ENCODE results near the gene DVL1. TPM values are rescaled to one million over a fixed set of nuclear protein-coding genes. Genes with fewer than 3 reads are reported as not detected.

DVL1 gene
- total RNA-seq, result 10 to 100 TPM; 33.0 to 34.0 TPM

DNA sequence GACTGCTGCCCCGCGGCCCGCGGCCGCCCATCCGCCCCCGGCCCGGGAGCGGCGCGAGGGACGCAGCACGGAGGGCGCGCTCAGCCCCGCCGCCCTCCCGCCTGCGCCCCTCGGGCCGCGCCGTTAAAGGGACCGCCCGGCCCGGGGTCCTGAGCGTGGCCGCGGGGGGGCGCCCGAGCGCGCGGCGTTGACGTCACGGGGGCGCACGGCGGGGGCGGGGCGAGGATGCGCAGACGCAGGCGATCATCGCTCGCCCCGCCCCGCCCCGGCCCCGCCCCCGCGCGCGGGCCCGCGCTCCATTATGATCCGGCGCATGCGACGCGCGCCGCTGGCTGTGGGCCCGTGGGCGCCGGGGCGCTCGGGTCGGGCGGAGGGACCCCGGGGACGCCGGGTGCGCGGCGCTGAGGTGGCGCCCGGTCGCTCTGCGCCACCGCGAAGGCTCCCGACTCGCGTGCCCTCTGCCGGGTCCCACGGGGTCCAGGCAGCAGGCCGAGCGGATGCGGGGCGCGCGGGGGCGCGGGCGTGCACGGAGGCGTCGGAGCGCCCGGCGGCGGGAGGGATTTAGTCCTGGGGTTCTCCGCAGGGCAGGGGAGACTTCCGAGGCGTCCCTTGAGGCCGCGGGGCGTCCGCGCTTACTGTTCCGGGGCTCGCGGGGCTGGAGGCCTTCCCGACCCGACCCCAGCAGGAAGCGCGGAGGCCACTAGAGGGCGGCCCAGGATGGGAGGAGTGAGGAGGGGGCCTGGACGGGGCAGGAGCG, at the start of gene DVL1:
Gene DVL1 (minus strand): TSS at position 163 of the 757 bp plus-strand sequence. CDS start 353 bp downstream, outside the sequence.
- peaks cover 27% of the 10 kb centered on the region for H3K4me1 Mint-ChIP-seq
- ChIA-PET CTCF (interaction anchor here (1.4 kb wide), 1 partner anchor 26 kb away, joined by 4 read pairs; the partner anchor contains the start of gene AURKAIP1), POLR2A (no interaction called here)
- H3K36me3 Mint-ChIP-seq (ENCODE audit: low read depth), result no peaks in the 10 kb centered on the region
- peak within 1 kb of the TSS; percentile 64 for H3K27ac Mint-ChIP-seq
- H3K9me3 Mint-ChIP-seq, result no peaks in the 10 kb centered on the region
- peak within 1 kb of the TSS; percentile 74 for H3K4me3 Mint-ChIP-seq
- H3K27me3 Mint-ChIP-seq, result peaks cover 22% of the 10 kb centered on the region
- DNase-seq, result peak; percentile 72

DNA sequence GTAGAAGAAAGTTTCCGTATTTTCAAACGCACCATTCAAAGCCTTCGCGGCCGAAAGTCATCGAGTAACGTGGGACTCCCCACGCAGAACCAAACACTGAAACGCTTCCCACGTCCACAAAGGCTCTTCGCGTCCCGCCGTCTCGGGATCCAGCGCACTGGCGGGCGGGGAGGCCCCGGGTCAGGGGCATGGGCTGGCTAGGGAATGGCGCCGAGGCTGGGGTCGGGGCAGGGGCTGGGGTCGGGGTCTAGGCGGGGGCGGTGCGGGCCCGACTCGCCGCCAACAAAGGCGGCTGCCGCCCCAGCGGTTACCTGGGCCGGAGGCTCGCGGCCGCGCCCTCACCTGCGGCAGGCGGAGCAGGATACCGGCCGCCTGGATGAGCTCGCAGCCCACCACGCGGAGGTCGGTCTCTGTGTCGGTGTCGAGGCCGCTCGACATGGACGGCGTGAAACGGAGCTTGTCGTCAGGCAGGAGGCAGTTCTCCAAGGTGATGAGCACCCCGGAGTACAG, 49.5 kb upstream of the DVL1 start:
- CTCF ChIA-PET, result interaction anchor here (0.7 to 3.0 kb wide), 17 partner anchors 8 to 378 kb away, joined by 3 to 17 read pairs (median 4); partner anchors contain the start of genes AURKAIP1 and MRPL20
- POLR2A ChIA-PET, result interaction anchor here (1.0 kb wide), 1 partner anchor 24 kb away, joined by 4 read pairs; the partner anchor contains the start of gene AURKAIP1
- peak overlapping the region; percentile 80 for H3K4me3 Mint-ChIP-seq
- H3K9me3 Mint-ChIP-seq, result no peaks in the 10 kb centered on the region
- peak overlapping the region; percentile 89 for H3K27ac Mint-ChIP-seq
- peaks cover 59% of the 10 kb centered on the region for H3K36me3 Mint-ChIP-seq (ENCODE audit: low read depth)
- DNase-seq, result no peak
- peaks cover 51% of the 10 kb centered on the region for H3K4me1 Mint-ChIP-seq
- no peaks in the 10 kb centered on the region for H3K27me3 Mint-ChIP-seq

DNA sequence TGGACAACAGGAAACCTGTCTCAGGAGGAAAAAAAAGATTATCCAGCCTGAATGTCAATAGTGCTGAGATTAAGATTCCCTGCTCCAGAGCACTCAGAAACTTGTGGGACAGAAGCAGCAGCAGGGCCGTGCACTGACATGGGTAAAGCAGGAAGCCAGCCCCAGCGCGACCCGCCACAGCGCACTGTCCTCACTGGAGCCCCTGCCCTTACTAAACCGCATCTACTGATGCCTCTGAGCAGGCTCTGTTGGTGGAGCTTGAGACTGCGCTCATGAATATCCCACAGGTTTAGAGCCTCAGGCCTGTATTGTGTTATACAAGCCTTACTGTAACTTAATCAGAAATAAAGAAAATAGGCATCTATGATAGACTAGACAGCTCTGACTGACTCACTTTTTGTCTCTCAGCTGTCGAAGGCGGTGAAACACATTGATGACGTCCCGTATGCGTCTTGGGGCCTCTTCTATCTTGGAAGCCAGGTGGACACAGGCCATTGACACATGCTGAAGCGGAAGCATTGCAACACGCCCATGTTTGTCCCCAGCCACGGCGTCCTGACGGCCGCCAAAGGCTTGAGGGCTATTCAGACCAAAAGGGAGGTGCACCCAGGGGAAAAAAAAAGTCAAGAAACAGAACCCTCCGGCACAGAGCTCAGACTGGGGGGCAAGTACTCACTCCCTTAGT, 48.8 kb upstream of the DVL1 start:
- Mint-ChIP-seq H3K4me1 (peaks cover 46% of the 10 kb centered on the region), H3K27ac (peak overlapping the region; percentile 89), H3K36me3 (ENCODE audit: low read depth) (peaks cover 58% of the 10 kb centered on the region), H3K9me3 (no peaks in the 10 kb centered on the region), H3K4me3 (peak overlapping the region; percentile 80), H3K27me3 (no peaks in the 10 kb centered on the region)
- DNase-seq, result no peak
- ChIA-PET CTCF (interaction anchor here (2.6 to 3.0 kb wide), 2 partner anchors 9 kb away, joined by 14 to 17 read pairs; partner anchors contain the start of gene MRPL20), POLR2A (no interaction called here)

DNA sequence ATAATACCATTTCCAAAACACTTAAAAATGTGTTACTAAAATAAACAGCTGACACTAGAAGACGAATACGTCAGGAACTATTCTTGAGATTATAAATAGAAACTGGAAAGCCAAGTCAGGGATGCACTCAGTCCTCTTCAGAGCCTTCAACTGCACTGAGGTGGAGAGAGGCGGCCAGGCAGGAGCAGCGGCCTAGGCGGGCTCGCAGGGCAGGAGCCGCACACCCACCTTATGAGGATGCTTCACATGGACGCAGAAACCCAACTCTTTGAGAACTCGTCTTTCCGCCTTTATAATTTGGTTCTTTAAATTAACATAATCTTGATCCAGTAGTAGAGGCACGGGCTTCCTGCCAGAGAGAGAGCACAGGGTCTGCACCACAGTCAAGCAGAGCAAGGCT, 45.9 kb upstream of the DVL1 start:
- no peak for DNase-seq
- no peaks in the 10 kb centered on the region for H3K9me3 Mint-ChIP-seq
- no peak overlapping the region for H3K27ac Mint-ChIP-seq
- H3K36me3 Mint-ChIP-seq (ENCODE audit: low read depth), result peaks cover 63% of the 10 kb centered on the region
- H3K27me3 Mint-ChIP-seq, result no peaks in the 10 kb centered on the region
- no peak overlapping the region for H3K4me3 Mint-ChIP-seq
- POLR2A ChIA-PET, result no interaction called here
- CTCF ChIA-PET, result interaction anchor here (0.9 kb wide), 1 partner anchor 20 kb away, joined by 3 read pairs; the partner anchor contains the start of gene AURKAIP1
- H3K4me1 Mint-ChIP-seq, result peaks cover 25% of the 10 kb centered on the region

DNA sequence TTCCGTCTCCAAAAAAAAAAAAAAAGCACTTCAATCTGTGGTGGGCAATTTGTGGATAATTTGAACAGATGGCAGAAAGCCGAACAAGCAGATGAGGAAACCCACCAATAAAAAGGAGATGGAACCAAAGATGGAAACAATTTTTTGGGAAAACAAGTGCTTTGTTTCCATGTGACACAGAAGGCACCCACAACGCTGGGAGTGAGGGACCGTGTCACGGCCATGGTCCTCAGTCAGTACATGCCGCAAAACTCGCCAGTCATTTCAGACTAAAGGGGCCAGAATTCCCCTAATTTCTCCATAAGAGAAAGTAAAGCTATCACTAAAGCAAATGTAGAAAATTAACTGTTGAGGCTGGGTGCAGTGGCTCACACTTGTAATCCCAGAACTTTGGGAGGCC, 44.9 kb upstream of the DVL1 start:
- Mint-ChIP-seq H3K9me3 (no peaks in the 10 kb centered on the region), H3K27ac (no peak overlapping the region), H3K36me3 (ENCODE audit: low read depth) (peaks cover 70% of the 10 kb centered on the region), H3K4me3 (no peak overlapping the region), H3K4me1 (peaks cover 19% of the 10 kb centered on the region), H3K27me3 (no peaks in the 10 kb centered on the region)
- CTCF ChIA-PET, result no interaction called here
- POLR2A ChIA-PET, result no interaction called here
- DNase-seq, result no peak

DNA sequence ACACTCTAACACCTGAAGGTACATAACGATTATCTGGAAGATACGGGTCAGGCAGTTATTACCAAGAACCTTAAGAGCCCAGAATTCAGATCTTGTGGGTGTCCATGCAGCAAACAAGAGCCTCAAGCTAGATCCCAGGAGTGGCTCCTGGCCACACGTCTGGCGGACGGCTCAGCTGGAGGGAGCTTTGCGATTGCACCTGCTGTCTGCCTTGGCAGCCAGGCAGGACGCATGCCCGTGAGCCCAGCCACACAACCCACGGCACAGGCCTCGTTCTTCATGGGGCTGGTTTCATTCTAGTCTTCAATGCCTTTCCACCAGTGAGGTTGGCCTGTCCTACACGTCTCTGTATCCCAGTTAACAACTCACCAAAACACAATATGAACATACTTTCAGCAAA, 44.2 kb upstream of the DVL1 start:
- ChIA-PET POLR2A (no interaction called here), CTCF (interaction anchor here (1.0 kb wide), 1 partner anchor 13 kb away, joined by 3 read pairs; no protein-coding TSS in a partner anchor)
- H3K27me3 Mint-ChIP-seq, result no peaks in the 10 kb centered on the region
- no peak overlapping the region for H3K27ac Mint-ChIP-seq
- H3K4me1 Mint-ChIP-seq, result peaks cover 19% of the 10 kb centered on the region
- H3K4me3 Mint-ChIP-seq, result no peak overlapping the region
- peaks cover 74% of the 10 kb centered on the region for H3K36me3 Mint-ChIP-seq (ENCODE audit: low read depth)
- no peaks in the 10 kb centered on the region for H3K9me3 Mint-ChIP-seq
- DNase-seq, result no peak

DNA sequence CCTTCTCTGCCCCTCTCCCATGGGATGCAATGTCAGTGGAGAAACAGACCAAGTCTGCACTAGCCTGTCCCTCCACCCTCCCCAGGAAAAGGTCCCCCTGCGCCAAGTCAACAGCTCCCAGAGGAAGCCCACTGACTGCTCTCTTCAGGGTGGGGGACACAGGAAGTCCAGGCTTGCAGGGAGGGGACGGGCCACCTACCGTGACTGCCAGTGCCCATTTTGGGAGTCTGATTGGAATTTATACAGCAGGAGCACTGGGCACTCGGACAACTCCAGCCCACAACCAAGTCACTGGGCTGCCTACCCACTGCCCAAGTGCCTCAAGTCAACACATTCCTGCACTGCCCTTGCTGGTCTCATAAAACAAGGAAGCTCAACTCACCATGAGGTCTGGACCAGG, 43.8 kb upstream of the DVL1 start:
- ChIA-PET POLR2A (no interaction called here), CTCF (interaction anchor here (1.0 kb wide), 1 partner anchor 13 kb away, joined by 3 read pairs; no protein-coding TSS in a partner anchor)
- no peak for DNase-seq
- Mint-ChIP-seq H3K36me3 (ENCODE audit: low read depth) (peaks cover 74% of the 10 kb centered on the region), H3K27me3 (no peaks in the 10 kb centered on the region), H3K9me3 (no peaks in the 10 kb centered on the region), H3K27ac (no peak overlapping the region), H3K4me1 (peaks cover 15% of the 10 kb centered on the region), H3K4me3 (no peak overlapping the region)

DNA sequence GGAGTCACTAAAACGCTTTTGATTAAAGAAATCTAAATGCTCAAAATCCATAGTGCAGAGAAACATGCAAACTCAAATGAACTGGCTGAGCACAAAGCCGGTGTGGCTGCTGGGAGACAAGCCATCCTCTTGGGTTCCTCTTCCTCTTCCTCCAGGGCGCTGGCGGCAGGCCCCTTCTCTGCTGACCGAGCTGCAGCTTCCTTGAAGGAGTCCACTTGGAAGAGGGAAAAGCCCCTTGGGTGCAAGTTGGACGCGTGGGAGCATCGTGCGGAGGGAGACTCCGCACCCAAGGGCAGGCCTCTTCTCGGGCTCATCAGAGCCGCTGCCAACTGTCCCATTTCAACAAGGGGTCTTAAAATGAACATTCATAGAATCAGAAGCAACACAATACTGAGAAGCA, 42.0 kb upstream of the DVL1 start:
- CTCF ChIA-PET, result interaction anchor here (0.6 kb wide), 1 partner anchor 8 kb away, joined by 3 read pairs; the partner anchor contains the start of gene CCNL2
- DNase-seq, result no peak
- H3K36me3 Mint-ChIP-seq (ENCODE audit: low read depth), result peaks cover 78% of the 10 kb centered on the region
- no peaks in the 10 kb centered on the region for H3K9me3 Mint-ChIP-seq
- H3K27me3 Mint-ChIP-seq, result no peaks in the 10 kb centered on the region
- peaks cover 7% of the 10 kb centered on the region for H3K4me1 Mint-ChIP-seq
- no peak overlapping the region for H3K4me3 Mint-ChIP-seq
- H3K27ac Mint-ChIP-seq, result no peak overlapping the region
- POLR2A ChIA-PET, result no interaction called here

DNA sequence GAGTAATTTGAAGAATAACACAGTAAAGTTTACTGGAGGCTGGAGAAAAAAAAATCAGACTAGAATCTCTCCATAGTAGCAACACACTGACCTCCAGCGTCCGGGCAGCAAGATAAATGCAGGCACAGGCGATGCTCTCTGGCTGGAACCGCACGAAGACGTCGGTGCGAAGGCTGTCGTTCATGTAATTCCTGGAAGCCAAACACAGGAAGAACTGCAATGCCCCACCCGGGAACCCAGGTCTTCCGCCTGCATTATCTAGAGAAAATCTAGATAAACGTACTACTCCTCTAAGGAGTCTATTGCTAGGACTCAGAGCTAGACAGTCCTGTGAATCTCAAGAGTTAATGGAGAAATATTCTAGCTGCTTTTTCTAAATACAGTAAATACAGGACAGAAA, 41.5 kb upstream of the DVL1 start:
- H3K27me3 Mint-ChIP-seq, result no peaks in the 10 kb centered on the region
- no peak overlapping the region for H3K27ac Mint-ChIP-seq
- ChIA-PET CTCF (interaction anchor here (0.6 kb wide), 1 partner anchor 8 kb away, joined by 3 read pairs; the partner anchor contains the start of gene CCNL2), POLR2A (no interaction called here)
- peaks cover 82% of the 10 kb centered on the region for H3K36me3 Mint-ChIP-seq (ENCODE audit: low read depth)
- no peak for DNase-seq
- no peak overlapping the region for H3K4me3 Mint-ChIP-seq
- H3K4me1 Mint-ChIP-seq, result peaks cover 6% of the 10 kb centered on the region
- no peaks in the 10 kb centered on the region for H3K9me3 Mint-ChIP-seq

DNA sequence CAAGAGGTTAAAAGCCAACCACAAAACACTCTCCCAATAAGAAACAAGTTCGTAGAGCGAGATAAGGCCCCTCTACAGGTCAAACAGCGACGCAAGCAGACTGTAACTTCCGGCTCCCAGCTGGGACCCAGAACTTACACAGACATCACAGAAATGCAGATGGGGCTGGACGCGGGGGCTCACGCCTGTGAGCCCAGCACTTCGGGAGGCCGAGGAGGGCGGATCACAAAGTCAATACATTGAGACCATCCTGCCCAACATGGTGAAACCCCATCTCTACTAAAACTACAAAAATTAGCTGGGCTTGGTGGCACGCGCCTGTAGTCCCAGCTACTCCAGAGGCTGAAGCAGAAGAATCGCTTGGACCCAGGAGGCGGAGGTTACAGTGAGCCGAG, 38.9 kb upstream of the DVL1 start:
- Mint-ChIP-seq H3K9me3 (no peaks in the 10 kb centered on the region), H3K36me3 (ENCODE audit: low read depth) (peaks cover 58% of the 10 kb centered on the region), H3K27ac (no peak overlapping the region), H3K4me1 (peaks cover 2% of the 10 kb centered on the region), H3K27me3 (no peaks in the 10 kb centered on the region), H3K4me3 (no peak overlapping the region)
- CTCF ChIA-PET, result interaction anchor here (2.7 to 3.2 kb wide), 3 partner anchors 10 to 13 kb away, joined by 6 to 17 read pairs (median 10); partner anchors contain the start of genes AURKAIP1 and CCNL2
- POLR2A ChIA-PET, result interaction anchor here (0.7 kb wide), 1 partner anchor 277 kb away, joined by 3 read pairs; no protein-coding TSS in a partner anchor
- DNase-seq, result no peak

DNA sequence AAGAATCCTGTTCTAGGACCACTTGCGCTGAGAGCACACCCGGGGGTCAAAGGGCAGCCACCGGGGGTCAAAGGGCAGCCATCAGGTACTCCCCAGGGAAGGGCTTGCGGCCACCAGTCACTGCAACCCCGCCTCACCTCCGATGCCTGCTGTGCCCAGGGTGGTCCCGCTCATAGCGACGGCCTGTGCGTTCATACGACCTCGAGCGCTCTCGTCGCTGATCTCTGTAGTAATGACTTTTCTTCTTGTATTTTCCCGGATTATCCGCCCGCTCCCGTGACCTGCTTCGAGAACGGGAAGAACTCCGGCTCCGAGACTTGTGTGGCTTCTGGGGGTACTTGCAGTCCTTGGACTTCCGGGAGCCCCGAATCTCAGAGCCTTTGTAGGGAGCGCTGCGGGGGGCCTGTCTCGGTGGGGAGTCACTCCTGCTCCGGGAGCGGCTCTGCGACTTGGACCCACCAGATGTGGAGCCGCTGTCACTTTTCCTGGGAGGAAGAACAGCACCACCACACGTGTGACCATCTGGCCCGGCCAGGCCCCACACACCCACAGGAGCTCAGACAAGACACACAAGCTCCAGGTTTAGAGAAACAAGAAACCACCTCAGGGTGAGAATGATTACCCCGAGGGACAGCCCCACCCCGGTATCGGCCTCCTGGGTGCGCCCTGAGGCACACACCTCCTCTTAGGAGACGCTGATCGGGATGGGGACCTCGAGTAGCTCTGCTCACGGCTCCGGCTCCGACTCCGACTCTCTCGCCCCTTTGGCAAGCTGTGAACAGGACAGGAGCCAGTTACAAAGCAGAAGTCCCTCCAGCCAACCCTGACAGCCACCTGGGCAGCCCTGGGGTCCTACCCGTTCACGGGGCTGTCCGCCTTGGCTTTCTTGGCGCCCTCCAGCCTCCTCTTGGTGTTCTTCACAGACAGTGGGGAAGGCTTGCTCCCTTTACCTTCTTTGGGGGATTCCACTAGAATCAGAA, 38.2 kb upstream of the DVL1 start:
- H3K27me3 Mint-ChIP-seq, result no peaks in the 10 kb centered on the region
- ChIA-PET CTCF (interaction anchor here (2.7 to 3.2 kb wide), 3 partner anchors 9 to 12 kb away, joined by 6 to 17 read pairs (median 10); partner anchors contain the start of genes AURKAIP1 and CCNL2), POLR2A (interaction anchor here (0.7 kb wide), 1 partner anchor 276 kb away, joined by 3 read pairs; no protein-coding TSS in a partner anchor)
- H3K27ac Mint-ChIP-seq, result no peak overlapping the region
- no peaks in the 10 kb centered on the region for H3K9me3 Mint-ChIP-seq
- H3K36me3 Mint-ChIP-seq (ENCODE audit: low read depth), result peaks cover 53% of the 10 kb centered on the region
- H3K4me3 Mint-ChIP-seq, result no peak overlapping the region
- no peak for DNase-seq
- H3K4me1 Mint-ChIP-seq, result peaks cover 2% of the 10 kb centered on the region

DNA sequence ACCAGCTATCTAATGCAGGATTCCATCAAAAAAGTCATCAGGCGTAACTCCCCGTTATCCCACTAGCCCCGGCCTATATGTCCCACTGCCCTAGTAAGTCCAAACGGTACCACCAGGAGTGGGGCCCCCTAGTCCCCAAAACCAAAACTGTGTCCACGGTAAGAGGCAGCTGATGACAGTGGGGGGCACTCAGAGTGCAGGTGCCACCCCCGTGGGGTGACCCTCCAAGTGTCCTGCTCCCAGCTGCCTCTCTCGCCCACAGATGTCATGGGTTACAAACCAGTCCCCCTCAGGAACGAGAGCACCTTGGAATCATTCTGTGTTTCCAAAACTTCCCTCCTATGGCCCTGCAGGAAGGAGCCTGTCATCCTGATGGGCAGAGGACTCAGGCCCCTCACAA, 36.7 kb upstream of the DVL1 start:
- CTCF ChIA-PET, result interaction anchor here (0.7 to 3.2 kb wide), 4 partner anchors 8 to 264 kb away, joined by 3 to 10 read pairs (median 5); partner anchors contain the start of genes AURKAIP1 and CCNL2
- H3K36me3 Mint-ChIP-seq (ENCODE audit: low read depth), result peaks cover 43% of the 10 kb centered on the region

More for the DNA sequence above, 36.7 kb upstream of the DVL1 start:
- POLR2A ChIA-PET, result no interaction called here
- no peak overlapping the region for H3K27ac Mint-ChIP-seq
- H3K27me3 Mint-ChIP-seq, result no peaks in the 10 kb centered on the region
- DNase-seq, result no peak
- H3K9me3 Mint-ChIP-seq, result no peaks in the 10 kb centered on the region
- H3K4me3 Mint-ChIP-seq, result no peak overlapping the region
- H3K4me1 Mint-ChIP-seq, result no peaks in the 10 kb centered on the region

All from activated CD4-positive, alpha-beta T cell treated with anti-CD3 and anti-CD28 coated beads, Interleukin-2, amount 10 ng/mL, durations not matched to agents 7 days and 5 days (primary cell).